HG03439 (cell line): ENCODE measurements around the gene BMP7.
"Not testable (repeated sequence)": the region's sequence is repeated elsewhere in the genome, so short reads cannot be mapped to it uniquely, and the experiment has no call there.

ENCODE experiments used
- ATAC-seq: cut with Tn5 transposase; IDR thresholded peaks from one replicate; pipeline ENCODE4 v1.9.1; 2021; ENCODE audit warnings: mild to moderate bottlenecking, moderate library complexity; ENCODE audit not compliant: unreplicated experiment

BMP7 gene

GRCh38 chr20:57251344-57251743 lies 15.1 kb downstream of the BMP7 start:
- ATAC-seq = no peak

DNA sequence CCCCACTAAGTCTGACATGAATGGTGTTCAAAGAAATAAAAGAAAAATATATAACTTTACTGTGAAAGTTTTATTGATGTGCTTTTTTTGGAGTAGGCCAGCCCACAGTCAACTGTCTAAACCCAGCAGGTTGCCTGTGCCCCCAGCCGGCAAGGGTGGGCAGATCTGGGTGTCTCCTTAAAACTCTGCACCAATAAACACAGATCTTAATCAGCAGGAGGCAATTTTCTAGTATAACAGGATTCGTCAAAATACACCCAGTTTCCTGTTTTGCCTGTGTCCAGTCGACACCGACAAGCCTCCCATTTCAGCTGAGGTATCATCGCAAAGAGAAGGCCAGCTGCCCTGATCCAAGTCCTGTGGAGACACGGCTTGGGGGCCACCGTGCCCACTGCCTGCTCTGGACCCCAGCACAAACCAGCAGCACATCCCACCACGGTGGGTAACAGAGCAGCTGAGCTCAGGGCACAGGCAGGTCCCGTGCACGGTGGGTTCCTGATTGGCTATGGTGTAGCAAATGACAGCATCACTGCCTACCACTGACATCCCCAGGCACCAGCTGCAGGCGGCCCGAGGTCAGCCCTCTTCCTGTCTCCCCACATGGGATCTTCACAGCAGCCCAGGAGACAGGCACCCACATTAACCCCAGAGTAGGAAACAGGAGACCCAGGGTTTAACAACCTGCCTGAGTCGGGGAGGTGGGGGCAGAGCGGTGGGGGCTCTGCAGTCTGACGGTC lies 15.7 kb downstream of the BMP7 start:
- no peak for ATAC-seq

DNA sequence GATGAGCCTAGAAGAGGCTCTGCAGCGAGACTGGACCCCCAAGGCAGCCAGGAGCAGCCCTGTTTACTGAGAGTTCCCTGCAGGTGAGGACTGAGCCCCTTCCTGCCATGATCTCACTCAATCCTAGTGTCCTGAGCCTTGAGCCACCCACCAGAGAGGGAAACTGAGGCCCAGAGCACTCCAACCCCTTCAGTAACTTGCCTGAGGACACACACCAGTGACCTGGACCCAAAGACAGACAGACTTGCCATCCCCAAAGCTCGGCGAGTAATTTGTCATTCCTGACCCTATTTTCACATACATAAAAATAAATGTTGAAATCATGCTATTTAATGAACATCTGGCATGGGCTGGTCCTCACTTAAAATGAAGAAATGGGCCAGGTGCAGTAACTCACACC lies 16.7 kb downstream of the BMP7 start:
- ATAC-seq = no peak

- no peak for ATAC-seq
Measured at GRCh38 chr20:57249073-57249472, 17.4 kb downstream of the BMP7 start.

DNA sequence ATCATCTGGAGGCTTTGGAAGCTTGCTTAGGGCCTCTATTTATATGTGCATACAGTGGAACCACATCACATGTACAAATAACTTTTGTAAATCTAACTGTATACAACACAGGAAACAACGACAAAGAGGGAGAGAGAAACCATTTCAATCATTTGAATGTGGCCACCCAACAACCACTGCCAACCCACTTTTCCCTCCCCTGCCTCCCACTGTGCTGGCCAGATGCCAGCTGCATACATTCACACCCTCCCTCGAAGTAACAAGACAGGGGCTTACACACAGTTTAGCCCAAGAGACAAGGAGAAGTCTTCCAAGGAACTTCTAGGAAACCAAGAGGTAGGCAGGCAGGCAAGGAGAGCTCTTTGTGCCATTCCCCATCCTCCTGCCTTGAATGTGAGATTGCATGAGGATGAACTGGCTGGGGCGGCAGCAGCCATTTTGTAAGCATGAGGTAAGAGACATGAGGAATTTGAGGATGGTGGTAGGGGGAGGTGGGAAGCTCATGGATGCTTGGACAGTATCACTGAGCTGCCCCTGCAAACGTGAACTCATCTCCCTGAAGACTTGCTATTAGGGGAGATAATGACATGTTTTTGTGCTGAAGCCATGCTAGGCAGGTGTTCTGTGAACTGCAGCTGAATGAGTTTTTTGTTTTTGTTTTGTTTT lies 18.2 kb downstream of the BMP7 start:
- no peak for ATAC-seq

- no peak for ATAC-seq
Measured at GRCh38 chr20:57247292-57247965, 19.0 kb downstream of the BMP7 start.

- ATAC-seq = no peak
Measured at GRCh38 chr20:57245997-57246396, 20.4 kb downstream of the BMP7 start.

GRCh38 chr20:57244627-57245214 lies 21.7 kb downstream of the BMP7 start:
- no peak for ATAC-seq

- no peak for ATAC-seq
Measured at GRCh38 chr20:57244221-57244585, 22.2 kb downstream of the BMP7 start.

GRCh38 chr20:57243480-57244220 lies 22.8 kb downstream of the BMP7 start:
- no peak for ATAC-seq

DNA sequence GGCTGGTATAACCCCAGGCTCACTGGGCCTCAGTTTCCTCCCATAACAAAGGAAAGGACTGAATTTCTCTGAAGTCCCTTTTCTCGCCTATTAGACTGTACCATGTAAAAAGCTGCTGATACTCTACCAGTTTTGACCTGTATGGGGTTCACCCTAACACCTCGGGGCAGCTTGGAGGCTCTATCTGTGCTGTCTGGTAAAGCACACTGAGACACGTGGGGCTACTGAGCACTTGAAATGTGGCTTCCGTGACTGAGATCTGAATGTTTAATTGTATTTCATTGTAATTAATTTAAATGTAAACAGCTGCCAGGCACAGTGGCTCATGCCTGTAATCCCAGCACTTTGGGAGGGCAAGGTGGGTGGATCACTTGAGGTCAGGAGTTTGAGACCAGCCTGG lies 24.0 kb downstream of the BMP7 start:
- ATAC-seq = no peak

DNA sequence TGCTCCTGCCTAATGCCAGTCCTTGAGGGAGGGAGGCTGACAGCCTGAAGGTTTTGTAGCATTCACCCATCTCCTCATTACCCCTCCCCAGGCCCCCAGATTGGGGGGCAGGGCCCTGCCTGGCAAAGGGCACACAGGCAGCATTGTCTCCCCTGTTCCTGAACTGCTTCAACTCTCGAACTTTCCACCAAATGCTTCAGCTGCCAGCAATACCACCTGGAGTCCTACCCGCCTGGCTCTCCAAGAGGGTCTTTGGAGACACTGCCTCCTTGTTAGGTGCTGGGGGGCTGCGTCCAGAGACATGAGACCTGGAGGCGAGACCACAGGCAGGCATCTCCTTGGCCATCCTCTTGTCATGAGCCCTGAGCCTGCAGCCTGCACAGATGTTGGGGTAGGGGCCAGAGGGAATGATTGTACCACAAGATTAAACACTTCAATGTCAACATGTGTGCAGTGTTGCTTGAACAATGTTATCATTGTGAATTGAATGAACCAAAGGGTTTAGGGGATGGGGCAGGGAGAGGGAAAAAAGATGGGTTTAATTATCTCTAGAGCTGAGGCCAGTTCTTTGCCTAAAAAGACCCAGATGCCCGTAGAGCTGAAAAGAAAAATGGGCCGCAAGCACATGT lies 25.0 kb downstream of the BMP7 start:
- no peak for ATAC-seq

GRCh38 chr20:57240581-57241362 lies 25.7 kb downstream of the BMP7 start:
- no peak for ATAC-seq

DNA sequence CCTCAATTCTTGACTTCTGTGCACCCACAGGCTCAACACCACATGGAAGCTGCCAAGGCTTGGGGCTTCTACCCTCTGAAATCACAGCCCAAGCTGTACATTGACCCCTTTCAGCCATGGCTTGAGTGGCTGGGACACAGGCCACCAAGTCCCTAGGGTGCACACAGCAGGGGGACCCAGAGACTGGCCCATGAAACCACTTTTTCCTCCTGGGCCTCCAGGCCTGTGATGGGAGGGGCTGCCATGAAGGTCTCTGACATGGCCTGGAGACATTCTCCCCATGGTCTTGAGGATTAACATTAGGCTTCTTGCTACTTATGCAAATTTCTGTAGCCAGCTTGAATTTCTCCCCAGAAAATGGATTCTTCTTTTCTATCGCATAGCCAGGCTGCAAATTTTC lies 26.7 kb downstream of the BMP7 start:
- not testable (repeated sequence) for ATAC-seq

GRCh38 chr20:57239324-57239723 lies 27.1 kb downstream of the BMP7 start:
- not testable (repeated sequence) for ATAC-seq

DNA sequence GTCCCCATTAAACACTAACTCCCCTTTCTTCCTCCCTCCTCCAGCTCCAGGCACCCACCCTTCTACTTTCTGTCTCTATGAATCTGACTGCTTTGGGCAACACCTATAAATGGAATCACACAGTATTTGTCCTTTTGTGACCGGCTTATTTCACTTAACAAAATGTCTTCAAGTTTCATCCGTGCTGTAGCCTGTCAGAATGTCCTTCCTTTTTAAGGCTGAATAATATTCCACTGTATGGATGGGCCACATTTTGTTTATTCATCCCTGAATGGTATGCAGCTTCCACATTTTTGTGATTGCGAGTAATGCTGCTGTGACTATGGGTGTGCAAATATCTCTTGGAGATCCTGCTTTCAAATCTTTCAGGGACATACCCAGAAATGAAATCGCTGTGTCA lies 28.4 kb downstream of the BMP7 start:
- ATAC-seq = no peak

- no peak for ATAC-seq
Measured at GRCh38 chr20:57237585-57237953, 28.9 kb downstream of the BMP7 start.

DNA sequence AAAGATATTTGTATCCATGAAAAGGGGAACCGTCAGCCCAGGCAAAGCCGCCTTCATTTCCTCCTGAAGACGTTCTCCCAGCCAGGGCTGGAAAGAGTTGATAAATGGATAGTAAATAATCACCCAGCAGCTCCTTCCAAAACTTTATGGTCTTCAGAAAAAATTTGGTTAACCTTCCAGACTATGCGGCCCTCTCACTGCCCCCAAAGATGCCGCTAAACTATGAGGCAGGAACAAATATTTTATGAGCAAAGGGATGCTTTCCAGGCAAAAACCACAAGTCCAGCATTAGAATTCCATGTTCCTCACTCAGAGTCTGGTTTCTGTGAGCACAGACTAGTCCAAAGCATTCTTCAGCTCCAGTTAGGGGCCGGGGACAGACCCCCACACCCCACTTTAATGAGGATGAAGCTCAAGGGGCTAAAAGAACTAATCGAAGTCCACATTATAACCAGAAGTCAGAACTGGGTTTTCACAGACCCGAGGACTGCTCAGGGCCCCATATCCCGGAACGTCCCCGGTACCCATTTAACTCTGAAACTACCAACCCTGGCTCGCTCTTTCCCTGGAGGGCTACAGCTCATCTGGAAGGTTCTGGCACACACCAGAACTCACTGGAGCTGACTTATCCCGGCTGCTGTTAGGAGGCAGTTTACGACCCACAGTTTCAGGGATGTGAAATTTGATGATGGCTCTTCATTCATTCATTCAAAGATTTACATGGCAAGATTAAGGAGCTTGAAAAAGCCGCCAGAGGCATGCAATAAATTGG lies 29.4 kb downstream of the BMP7 start:
- no peak for ATAC-seq

DNA sequence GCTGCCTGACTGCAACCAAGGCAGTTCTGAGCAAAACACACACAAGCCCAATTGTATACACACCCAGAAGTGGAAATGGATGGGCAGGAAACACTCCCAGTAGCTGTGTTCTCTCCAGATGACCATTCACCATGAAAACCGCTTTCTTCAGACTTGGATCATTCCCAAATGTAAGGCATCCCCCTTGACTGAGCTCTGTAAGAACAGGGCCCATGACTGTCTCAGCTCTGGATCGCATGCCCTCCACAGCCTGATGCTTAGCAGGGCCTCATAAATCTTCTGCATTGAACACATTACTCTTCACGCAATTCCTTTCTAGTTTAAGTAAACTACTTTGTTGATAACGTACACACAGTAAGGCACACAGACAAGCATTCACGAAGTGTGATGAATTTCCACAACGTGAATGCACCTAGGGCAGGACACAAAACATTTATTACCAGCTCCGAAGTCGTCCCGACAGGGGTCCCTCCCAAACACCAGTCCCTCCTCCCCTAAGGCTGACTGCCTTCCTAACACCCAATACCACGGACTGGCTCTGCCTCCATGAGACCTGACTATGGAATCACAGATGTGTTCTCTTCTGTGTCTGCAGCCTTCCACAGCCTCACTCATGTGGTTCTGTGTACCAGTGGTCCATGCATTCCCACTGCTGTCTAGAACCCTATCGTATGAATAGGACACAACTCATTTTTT lies 31.7 kb downstream of the BMP7 start:
- no peak for ATAC-seq
